Brain microvascular endothelial cell (primary cell): ENCODE measurements around the gene CDK5.
"Not testable (repeated sequence)": the region's sequence is repeated elsewhere in the genome, so short reads cannot be mapped to it uniquely, and the experiment has no call there.

Source experiments
- DNase-seq: peaks from one replicate; pipeline ENCODE4 v3.0.0-alpha.2; 2020
- H3K27ac ChIP-seq: fragments of 250-450 bp; sonication (Bioruptor Pico); 2 replicates; pipeline ENCODE4 v1.5.1; 2020; ENCODE audit warnings: mild to moderate bottlenecking, moderate library complexity
- H3K27me3 ChIP-seq: fragments of 250-450 bp; sonication (Bioruptor Pico); replicated peaks from 2 replicates; pipeline ENCODE4 v1.5.1; 2020; ENCODE audit warnings: mild to moderate bottlenecking
- H3K36me3 ChIP-seq: fragments of 250-450 bp; sonication (Bioruptor Pico); replicated peaks from 2 replicates; pipeline ENCODE4 v1.5.1; 2020; ENCODE audit warnings: mild to moderate bottlenecking
- H3K4me3 ChIP-seq: 2 replicates; pipeline ENCODE4 v1.5.1; 2011; ENCODE audit warnings: low read depth, mild to moderate bottlenecking, control low read depth, low read length, moderate library complexity
- in situ Hi-C: cut with HindIII; loops from 2 replicates; pipeline ENCODE4 v1.10.0; 2017; ENCODE audit warnings: low sequenced_read_pairs, low pct_ligation_motif_present
- TF ChIP-seq, protein P1 (sequence below): IDR thresholded peaks from 2 replicates; pipeline ENCODE4 v1.5.1; 2011; ENCODE audit warnings: low read depth, mild to moderate bottlenecking, moderate library complexity, low read length, control low read depth, inconsistent platforms; ENCODE audit errors: missing control alignments

The CDK5 gene

DNA sequence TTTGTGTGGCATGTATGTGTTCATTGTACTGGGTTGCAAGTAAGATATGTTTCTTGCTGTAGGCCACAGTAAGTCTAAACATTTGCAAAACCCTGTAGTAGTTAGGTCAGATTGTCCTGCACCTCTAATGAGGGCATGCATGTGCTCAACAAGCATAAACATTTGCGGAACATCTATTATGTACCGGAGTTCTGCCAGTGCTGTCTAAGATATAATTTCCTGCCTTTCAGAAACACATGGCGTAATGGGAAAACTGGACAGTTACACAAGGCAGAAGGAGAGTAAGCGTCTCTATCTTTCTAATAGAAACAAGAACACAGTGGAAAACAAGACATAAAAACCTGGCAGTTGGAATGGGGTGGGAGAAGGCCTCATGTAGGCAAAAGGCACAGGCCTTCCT is 26.7 kb downstream of the CDK5 start:
- Histone ChIP-seq H3K4me3 (no peak overlapping the region), H3K27me3 (no peaks in the 10 kb centered on the region), H3K36me3 (peaks cover 27% of the 10 kb centered on the region), H3K27ac (no peak overlapping the region)
- in situ Hi-C loops, result no loop called here
- DNase-seq, result no peak
- TF ChIP-seq, protein P1, sequence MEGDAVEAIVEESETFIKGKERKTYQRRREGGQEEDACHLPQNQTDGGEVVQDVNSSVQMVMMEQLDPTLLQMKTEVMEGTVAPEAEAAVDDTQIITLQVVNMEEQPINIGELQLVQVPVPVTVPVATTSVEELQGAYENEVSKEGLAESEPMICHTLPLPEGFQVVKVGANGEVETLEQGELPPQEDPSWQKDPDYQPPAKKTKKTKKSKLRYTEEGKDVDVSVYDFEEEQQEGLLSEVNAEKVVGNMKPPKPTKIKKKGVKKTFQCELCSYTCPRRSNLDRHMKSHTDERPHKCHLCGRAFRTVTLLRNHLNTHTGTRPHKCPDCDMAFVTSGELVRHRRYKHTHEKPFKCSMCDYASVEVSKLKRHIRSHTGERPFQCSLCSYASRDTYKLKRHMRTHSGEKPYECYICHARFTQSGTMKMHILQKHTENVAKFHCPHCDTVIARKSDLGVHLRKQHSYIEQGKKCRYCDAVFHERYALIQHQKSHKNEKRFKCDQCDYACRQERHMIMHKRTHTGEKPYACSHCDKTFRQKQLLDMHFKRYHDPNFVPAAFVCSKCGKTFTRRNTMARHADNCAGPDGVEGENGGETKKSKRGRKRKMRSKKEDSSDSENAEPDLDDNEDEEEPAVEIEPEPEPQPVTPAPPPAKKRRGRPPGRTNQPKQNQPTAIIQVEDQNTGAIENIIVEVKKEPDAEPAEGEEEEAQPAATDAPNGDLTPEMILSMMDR, result no peak

DNA sequence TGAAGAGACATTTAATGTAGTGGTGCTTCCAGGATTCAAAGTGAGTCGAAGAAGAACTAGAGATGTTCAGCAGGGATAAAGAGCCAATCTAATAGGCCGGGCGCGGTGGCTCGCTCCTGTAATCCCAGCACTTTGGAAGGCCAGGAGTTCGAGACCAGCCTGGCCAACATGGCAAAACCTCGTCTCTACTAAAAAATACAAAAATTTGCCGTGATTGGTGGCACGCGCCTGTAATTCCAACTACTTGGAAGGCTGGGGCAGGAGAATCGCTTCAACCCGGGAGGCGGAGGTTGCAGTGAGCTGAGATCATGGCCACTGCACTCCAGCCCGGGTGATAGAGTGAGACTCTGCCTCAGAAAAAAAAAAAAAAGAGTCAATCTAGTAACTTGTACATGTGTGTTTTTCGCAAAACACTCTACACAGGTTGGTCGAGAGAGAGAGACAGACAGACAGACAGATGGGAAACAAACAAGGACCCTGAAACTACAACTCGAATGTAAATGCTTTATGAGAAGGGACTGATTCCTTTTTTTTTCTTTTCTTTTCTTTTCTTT is 28.7 kb downstream of the CDK5 start:
- in situ Hi-C loops, result no loop called here
- peaks cover 8% of the 10 kb centered on the region for H3K36me3 ChIP-seq
- peak overlapping the region; percentile 85 for H3K4me3 ChIP-seq
- H3K27me3 ChIP-seq, result no peaks in the 10 kb centered on the region
- H3K27ac ChIP-seq, result peak overlapping the region; percentile 72
- no peak for DNase-seq
- TF ChIP-seq, protein P1, result no peak

DNA sequence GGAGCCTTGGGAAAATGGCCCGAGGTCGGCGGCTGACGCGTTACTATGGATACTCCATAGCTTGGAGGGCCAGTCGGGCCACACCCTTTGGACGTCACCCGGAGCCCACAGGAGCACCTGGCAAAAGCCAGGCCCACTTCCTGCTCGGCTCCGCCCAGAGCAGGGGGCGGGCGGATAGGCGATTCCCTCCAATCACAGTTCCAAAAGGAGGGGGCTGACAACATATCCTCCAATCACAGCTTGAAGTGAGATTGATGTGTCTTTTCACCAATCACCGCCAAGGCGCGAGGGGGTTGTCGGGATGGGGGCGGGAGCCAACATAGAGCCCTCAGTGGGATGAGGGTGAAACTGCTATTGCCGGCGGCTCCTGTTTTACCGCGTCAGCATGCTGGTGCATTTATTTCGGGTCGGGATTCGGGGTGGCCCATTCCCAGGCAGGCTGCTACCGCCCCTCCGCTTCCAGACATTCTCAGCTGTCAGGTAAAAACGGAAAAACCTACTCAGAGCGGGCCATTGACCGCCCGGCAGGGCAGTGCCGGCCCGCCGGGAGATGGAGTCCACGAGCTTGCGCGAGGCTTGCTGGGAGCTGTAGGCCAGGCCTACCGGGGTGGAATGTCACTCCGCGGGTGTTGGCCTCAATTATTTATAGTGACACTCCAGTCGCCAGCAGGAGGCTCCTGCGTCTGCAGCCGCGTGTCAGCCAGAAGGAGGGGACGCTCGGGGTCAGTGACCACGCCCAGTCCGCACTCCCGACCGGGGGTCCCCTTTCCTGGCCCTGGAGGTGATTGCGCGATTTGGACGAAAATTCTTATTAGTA is 29.4 kb downstream of the CDK5 start, which contains the start of gene ABCB8:
ABCB8 (plus strand) TSS at position 320 of the 817 bp plus-strand sequence; CDS start at position 386, 66 bp downstream.
- Histone ChIP-seq H3K27ac (peak within 1 kb of the TSS; percentile 72), H3K36me3 (peaks cover 4% of the 10 kb centered on the region), H3K27me3 (no peaks in the 10 kb centered on the region), H3K4me3 (peak within 1 kb of the TSS; percentile 85)
- peak; percentile 99 for DNase-seq
- TF ChIP-seq, protein P1, result peak; percentile 58
- in situ Hi-C loops, result no loop called here

DNA sequence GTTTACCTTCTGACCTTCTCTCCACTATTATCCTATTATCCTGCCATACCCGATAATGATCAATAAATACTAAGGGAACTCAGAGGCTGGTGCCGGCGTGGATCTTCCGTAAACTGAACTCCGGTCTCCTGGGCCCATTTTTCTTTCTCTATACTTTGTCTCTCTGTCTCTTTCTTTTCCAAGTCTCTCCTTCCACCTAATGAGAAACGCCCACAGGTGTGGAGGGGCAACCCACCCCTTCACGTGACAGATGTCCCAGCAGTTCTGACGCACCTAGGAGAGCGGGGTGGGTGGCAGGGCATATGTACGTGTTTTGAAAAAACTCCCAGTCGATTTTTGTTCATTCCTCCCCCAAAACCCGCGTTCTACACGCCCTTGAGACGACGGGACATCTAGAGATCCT is 30.0 kb downstream of the CDK5 start:
- DNase-seq, in situ Hi-C loops: not testable (repeated sequence)
- peak overlapping the region; percentile 85 for H3K4me3 ChIP-seq

DNA sequence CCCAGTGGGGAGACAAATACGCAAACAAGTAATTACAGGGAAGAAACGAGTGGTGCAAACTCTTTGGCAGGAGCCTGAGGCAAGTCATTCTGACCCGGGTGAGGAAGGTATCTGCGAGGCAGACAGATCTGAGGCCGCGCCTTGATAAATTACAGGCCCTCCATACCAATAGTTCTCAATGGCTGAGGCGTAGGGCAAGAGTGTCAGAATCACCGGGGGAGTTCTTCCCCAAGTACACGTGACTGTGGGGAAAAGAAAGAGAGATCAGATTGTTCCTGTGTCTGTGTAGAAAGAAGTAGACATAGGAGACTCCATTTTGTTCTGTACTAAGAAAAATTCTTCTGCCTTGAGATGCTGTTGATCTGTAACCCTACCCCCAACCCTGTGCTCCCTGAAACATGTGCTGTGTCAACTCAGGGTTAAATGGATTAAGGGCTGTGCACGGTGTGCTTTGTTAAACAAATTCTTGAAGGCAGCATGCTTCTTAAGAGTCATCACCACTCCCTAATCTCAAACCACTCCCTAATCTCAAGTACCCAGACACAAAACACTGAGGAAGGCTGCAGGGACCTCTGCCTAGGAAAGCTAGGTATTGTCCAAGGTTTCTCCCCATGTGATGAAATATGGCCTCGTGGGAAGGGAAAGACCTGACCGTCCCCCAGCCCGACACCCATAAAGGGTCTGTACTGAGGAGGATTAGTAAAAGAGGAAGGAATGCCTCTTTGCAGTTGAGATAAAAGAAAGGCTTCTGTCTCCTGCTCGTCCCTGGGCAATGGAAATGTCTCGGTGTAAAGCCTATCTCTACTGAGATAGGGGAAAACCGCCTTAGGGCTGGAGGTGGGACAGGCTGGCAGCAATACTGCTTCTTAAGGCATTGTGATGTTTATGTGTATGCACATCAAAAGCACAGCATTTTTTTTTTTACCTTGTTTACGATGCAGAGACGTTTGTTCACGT is 30.6 kb downstream of the CDK5 start:
- H3K27ac ChIP-seq, H3K4me3 ChIP-seq, DNase-seq, H3K27me3 ChIP-seq, in situ Hi-C loops, H3K36me3 ChIP-seq: not testable (repeated sequence)

More for the DNA sequence above, 30.0 kb downstream of the CDK5 start:
- not testable (repeated sequence) for H3K36me3 ChIP-seq, H3K27me3 ChIP-seq
- peak overlapping the region; percentile 72 for H3K27ac ChIP-seq

DNA sequence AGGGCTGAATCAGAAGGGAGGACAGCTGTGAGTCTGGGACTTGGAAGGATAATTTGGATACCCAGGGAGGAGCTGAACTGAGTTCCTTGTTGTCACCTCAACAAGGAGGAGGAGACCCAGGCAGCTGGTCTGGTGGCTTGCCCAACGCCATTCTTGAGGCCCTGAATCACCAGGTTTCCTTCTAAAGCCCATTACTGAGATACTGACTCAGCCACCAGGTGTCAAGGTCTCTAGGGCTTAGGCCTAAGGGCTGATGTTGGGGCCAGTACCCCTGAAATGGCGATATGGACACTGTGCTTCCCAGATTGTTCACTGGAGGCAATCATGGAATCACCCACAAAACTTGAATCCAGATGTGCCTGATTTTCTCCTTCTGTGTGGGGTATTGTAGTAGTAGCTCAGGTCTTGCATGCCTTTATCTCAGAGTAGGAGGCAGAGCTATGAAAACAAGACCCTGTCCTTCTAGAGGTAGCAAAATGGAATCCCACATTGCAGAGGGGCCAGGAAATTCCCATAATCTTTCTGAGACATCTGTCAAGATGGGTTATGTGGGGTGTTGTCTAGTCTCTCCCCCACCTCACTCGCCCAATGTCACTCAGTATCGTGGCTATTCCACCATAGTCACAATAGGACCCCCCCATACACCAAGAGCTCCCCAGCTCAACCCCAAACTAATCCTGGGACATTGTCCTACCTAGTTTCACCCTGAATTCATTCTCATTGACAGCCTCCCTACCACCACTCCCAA is 31.6 kb downstream of the CDK5 start:
- TF ChIP-seq, protein P1, result no peak
- DNase-seq, result no peak
- in situ Hi-C loops, result no loop called here
- no peaks in the 10 kb centered on the region for H3K36me3 ChIP-seq
- no peak overlapping the region for H3K27ac ChIP-seq
- H3K4me3 ChIP-seq, result no peak overlapping the region
- no peaks in the 10 kb centered on the region for H3K27me3 ChIP-seq
